A673 (cell line): Measurements from ENCODE around the gene COL1A1. TPM values are rescaled to one million over a fixed set of nuclear protein-coding genes. Genes with fewer than 3 reads are reported as not detected.

Experiments used
- BruUV-seq: library from RNA; stranded (reverse); fragments of 400-500 nt; replicated peaks from 2 replicates; lab custom pipeline; 2021; lab: Mats Ljungman, UMichigan
- CTCF ChIA-PET: fragments of 300-600 bp; sonication (Branson Sonifier 250); formaldehyde crosslinking; loops from one replicate; lab custom pipeline; 2022; ENCODE audit warnings: antibody characterized with exemption; lab: Charles Lee
- POLR2A ChIA-PET: fragments of 300-600 bp; sonication (Branson Sonifier 250); formaldehyde crosslinking; loops from one replicate; lab custom pipeline; 2022; ENCODE audit warnings: antibody characterized with exemption; ENCODE audit not compliant: low non-redundant PET; lab: Charles Lee
- DNase-seq: peaks from one replicate; pipeline ENCODE4 v3.0.0-alpha.2; 2015; ENCODE audit warnings: low spot score
- H3K27ac ChIP-seq: fragments of 200-600 bp; sonication (generic); 2 replicates; pipeline ENCODE4 v1.5.1; 2016; ENCODE audit warnings: mixed run types, low read depth, mild to moderate bottlenecking, mixed read lengths, antibody characterized with exemption, low read length; ENCODE audit not compliant: poor library complexity, severe bottlenecking
- H3K27me3 ChIP-seq: fragments of 200-600 bp; sonication (generic); replicated peaks from 2 replicates; pipeline ENCODE4 v1.6.1; 2017; ENCODE audit warnings: mixed run types, low read depth, mild to moderate bottlenecking, mixed read lengths, antibody characterized with exemption, low read length; ENCODE audit not compliant: insufficient read depth, poor library complexity
- H3K36me3 ChIP-seq: fragments of 200-600 bp; sonication (generic); 2 replicates; pipeline ENCODE4 v1.6.1; 2016; ENCODE audit warnings: mixed run types, mild to moderate bottlenecking, mixed read lengths, antibody characterized with exemption, low read length; ENCODE audit not compliant: insufficient read depth, poor library complexity, severe bottlenecking
- H3K4me1 ChIP-seq: fragments of 200-600 bp; sonication (generic); 2 replicates; pipeline ENCODE4 v1.6.1; 2017; ENCODE audit warnings: mixed run types, mild to moderate bottlenecking, mixed read lengths, antibody characterized with exemption, low read length; ENCODE audit not compliant: insufficient read depth, poor library complexity, severe bottlenecking
- H3K4me3 ChIP-seq: fragments of 200-600 bp; sonication (generic); 2 replicates; pipeline ENCODE4 v1.5.1; 2016; ENCODE audit warnings: low read depth, mixed run types, mild to moderate bottlenecking, mixed read lengths, low read length; ENCODE audit not compliant: poor library complexity, severe bottlenecking
- H3K9me3 ChIP-seq: fragments of 200-600 bp; sonication (generic); 2 replicates; pipeline ENCODE4 v1.6.1; 2016; ENCODE audit warnings: mixed run types, low read depth, mild to moderate bottlenecking, mixed read lengths, antibody characterized with exemption, low read length; ENCODE audit not compliant: poor library complexity, severe bottlenecking
- CTCF ChIP-seq: fragments of 300-800, 200-600 bp; sonication (generic); conservative IDR thresholded peaks from 2 replicates; pipeline ENCODE4 v1.5.1; 2017; ENCODE audit warnings: low read depth, mild to moderate bottlenecking, antibody characterized with exemption, low read length, moderate library complexity, mixed read lengths
- EZH2 ChIP-seq: fragments of 200-600 bp; sonication (generic); IDR thresholded peaks from 2 replicates; pipeline ENCODE4 v1.6.1; 2017; ENCODE audit warnings: borderline replicate concordance, low read depth, mild to moderate bottlenecking, mixed read lengths, antibody characterized with exemption, low read length; ENCODE audit not compliant: poor library complexity, severe bottlenecking
- intact Hi-C: fragments of 100-400 bp; cut with micrococcal nuclease; formaldehyde crosslinking; loops from one replicate; pipeline ENCODE4 v1.10.0; 2022; ENCODE audit not compliant: unreplicated experiment
- total RNA-seq: library from RNA; stranded (reverse); gene quantifications from 2 replicates; pipeline ENCODE4 v1.2.3, GENCODE V29; 2021

The COL1A1 gene
- total RNA-seq, 1 experiment from 2014 or later: 24.6 TPM

GRCh38 chr17:50203604-50204345 is 2.3 kb upstream of the COL1A1 start:
- ChIA-PET CTCF (interaction anchor here (0.7 kb wide), 1 partner anchor 68 kb away, joined by 3 read pairs; no protein-coding TSS in a partner anchor), POLR2A (no interaction called here)
- Histone ChIP-seq H3K36me3 (no peaks in the 10 kb centered on the region), H3K4me3 (no peak overlapping the region), H3K27ac (no peak overlapping the region), H3K27me3 (peaks cover 19% of the 10 kb centered on the region), H3K9me3 (no peaks in the 10 kb centered on the region), H3K4me1 (peaks cover 23% of the 10 kb centered on the region)
- DNase-seq: no peak
- intact Hi-C loops: no loop called here
- TF ChIP-seq CTCF (no peak), EZH2 (no peak)
- no TSS peak for BruUV-seq

GRCh38 chr17:50203086-50203485 is 1.7 kb upstream of the COL1A1 start:
- Histone ChIP-seq H3K4me1 (peaks cover 27% of the 10 kb centered on the region), H3K36me3 (no peaks in the 10 kb centered on the region), H3K4me3 (no peak overlapping the region), H3K9me3 (no peaks in the 10 kb centered on the region), H3K27me3 (peaks cover 19% of the 10 kb centered on the region), H3K27ac (no peak overlapping the region)
- TF ChIP-seq EZH2 (no peak), CTCF (no peak)
- CTCF ChIA-PET: no interaction called here
- POLR2A ChIA-PET: no interaction called here
- DNase-seq: no peak
- intact Hi-C loops: no loop called here
- BruUV-seq: no TSS peak

- peak; percentile 92 for DNase-seq
- peaks cover 27% of the 10 kb centered on the region for H3K4me1 ChIP-seq
- ChIA-PET POLR2A (interaction anchor here (0.6 kb wide), 2 partner anchors 9 to 13 kb away, joined by 3 to 24 read pairs; no protein-coding TSS in a partner anchor), CTCF (interaction anchor here (0.5 to 2.3 kb wide), 23 partner anchors 12 to 936 kb away, joined by 3 to 25 read pairs (median 6); partner anchors contain the start of genes LRRC59 and TMEM92)
- no peaks in the 10 kb centered on the region for H3K9me3 ChIP-seq
- no peak overlapping the region for H3K27ac ChIP-seq
- intact Hi-C loops: loop anchor here (1.0 kb wide), 2 partner anchors 73 to 97 kb away; no protein-coding TSS in a partner anchor
- H3K4me3 ChIP-seq: peak overlapping the region; percentile 49
- H3K36me3 ChIP-seq: no peaks in the 10 kb centered on the region
- peaks cover 19% of the 10 kb centered on the region for H3K27me3 ChIP-seq
- TF ChIP-seq EZH2 (no peak), CTCF (peak; percentile 100)
- BruUV-seq: no TSS peak
These were observed 765 bp downstream of the COL1A1 start for GRCh38 chr17:50200457-50201275.
